ENCODE measurements around the gene RAD51AP1.

- no peak for TF ChIP-seq ZFX (IDR thresholded peaks at IDR 0.05)
- TF ChIP-seq, protein P1, sequence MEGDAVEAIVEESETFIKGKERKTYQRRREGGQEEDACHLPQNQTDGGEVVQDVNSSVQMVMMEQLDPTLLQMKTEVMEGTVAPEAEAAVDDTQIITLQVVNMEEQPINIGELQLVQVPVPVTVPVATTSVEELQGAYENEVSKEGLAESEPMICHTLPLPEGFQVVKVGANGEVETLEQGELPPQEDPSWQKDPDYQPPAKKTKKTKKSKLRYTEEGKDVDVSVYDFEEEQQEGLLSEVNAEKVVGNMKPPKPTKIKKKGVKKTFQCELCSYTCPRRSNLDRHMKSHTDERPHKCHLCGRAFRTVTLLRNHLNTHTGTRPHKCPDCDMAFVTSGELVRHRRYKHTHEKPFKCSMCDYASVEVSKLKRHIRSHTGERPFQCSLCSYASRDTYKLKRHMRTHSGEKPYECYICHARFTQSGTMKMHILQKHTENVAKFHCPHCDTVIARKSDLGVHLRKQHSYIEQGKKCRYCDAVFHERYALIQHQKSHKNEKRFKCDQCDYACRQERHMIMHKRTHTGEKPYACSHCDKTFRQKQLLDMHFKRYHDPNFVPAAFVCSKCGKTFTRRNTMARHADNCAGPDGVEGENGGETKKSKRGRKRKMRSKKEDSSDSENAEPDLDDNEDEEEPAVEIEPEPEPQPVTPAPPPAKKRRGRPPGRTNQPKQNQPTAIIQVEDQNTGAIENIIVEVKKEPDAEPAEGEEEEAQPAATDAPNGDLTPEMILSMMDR (conservative IDR thresholded peaks at IDR 0.05), result no peak
Observed at GRCh38 chr12:4489556-4489955, 49.1 kb upstream of the RAD51AP1 start.

Data from C4-2B (cell line).